Neural crest cell (in vitro differentiated cells): ENCODE results near the gene TICRR. TPM values are rescaled to one million over a fixed set of nuclear protein-coding genes. Genes with fewer than 3 reads are reported as not detected.

Source experiments
- DNase-seq: peaks from one replicate; pipeline ENCODE4 v3.0.0; 2021; ENCODE audit warnings: low read depth, mixed read lengths, low spot score
- H3K27ac Mint-ChIP-seq: one replicate; pipeline ENCODE4 v1.8.0; 2021; ENCODE audit warnings: mild to moderate bottlenecking, mixed read lengths; ENCODE audit not compliant: unreplicated experiment
- H3K27me3 Mint-ChIP-seq: 2 replicates; pipeline ENCODE4 v1.8.0; 2021; ENCODE audit warnings: low read depth, mild to moderate bottlenecking, mixed read lengths
- H3K36me3 Mint-ChIP-seq: 2 replicates; pipeline ENCODE4 v1.8.0; 2021; ENCODE audit warnings: low read depth, mild to moderate bottlenecking, mixed read lengths
- H3K4me1 Mint-ChIP-seq: 2 replicates; pipeline ENCODE4 v1.8.0; 2021; ENCODE audit warnings: mixed read lengths
- H3K4me3 Mint-ChIP-seq: one replicate; pipeline ENCODE4 v1.8.0; 2021; ENCODE audit warnings: mild to moderate bottlenecking, mixed read lengths
- H3K9me3 Mint-ChIP-seq: 2 replicates; pipeline ENCODE4 v1.8.0; 2021; ENCODE audit warnings: mixed read lengths
- total RNA-seq: library from RNA; stranded (reverse); gene quantifications from 2 replicates; pipeline ENCODE4 v1.2.1, GENCODE V29; 2021
- TF ChIP-seq, protein P1 (sequence below): fragments of 200-600 bp; sonication (generic); conservative IDR thresholded peaks from 2 replicates; pipeline ENCODE4 v1.5.0; 2021; ENCODE audit warnings: antibody characterized with exemption, mild to moderate bottlenecking

The TICRR gene
- total RNA-seq, 1 donor from 2014 or later: 43.0 TPM

DNA sequence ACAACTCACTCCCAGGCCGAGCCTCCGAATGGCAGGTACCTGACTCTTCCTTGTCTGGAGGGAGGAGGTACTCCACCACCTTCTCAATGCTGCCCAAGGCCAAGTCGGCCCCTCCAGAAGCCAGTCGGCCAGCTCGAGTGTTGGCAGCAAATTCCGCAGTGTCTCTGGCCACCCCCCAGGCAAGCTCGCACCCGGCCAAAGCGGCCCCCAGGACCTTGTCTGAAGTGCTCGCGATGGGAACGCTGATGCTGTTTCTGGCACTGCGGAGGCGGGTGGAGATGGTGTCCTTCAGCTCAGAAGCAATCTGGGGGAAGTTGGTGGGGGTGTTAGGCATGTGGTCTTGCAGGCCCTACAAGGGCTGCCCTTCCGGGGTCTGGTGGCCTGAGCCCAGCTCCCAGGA lies 94.7 kb downstream of the TICRR start:
- Mint-ChIP-seq H3K27ac (no peak overlapping the region), H3K4me3 (no peak overlapping the region), H3K4me1 (peaks cover 2% of the 10 kb centered on the region), H3K27me3 (no peaks in the 10 kb centered on the region), H3K9me3 (no peaks in the 10 kb centered on the region), H3K36me3 (no peaks in the 10 kb centered on the region)
- DNase-seq: no peak
- TF ChIP-seq, protein P1, sequence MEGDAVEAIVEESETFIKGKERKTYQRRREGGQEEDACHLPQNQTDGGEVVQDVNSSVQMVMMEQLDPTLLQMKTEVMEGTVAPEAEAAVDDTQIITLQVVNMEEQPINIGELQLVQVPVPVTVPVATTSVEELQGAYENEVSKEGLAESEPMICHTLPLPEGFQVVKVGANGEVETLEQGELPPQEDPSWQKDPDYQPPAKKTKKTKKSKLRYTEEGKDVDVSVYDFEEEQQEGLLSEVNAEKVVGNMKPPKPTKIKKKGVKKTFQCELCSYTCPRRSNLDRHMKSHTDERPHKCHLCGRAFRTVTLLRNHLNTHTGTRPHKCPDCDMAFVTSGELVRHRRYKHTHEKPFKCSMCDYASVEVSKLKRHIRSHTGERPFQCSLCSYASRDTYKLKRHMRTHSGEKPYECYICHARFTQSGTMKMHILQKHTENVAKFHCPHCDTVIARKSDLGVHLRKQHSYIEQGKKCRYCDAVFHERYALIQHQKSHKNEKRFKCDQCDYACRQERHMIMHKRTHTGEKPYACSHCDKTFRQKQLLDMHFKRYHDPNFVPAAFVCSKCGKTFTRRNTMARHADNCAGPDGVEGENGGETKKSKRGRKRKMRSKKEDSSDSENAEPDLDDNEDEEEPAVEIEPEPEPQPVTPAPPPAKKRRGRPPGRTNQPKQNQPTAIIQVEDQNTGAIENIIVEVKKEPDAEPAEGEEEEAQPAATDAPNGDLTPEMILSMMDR: no peak

GRCh38 chr15:89670971-89671560 lies 95.8 kb downstream of the TICRR start:
- Mint-ChIP-seq H3K9me3 (no peaks in the 10 kb centered on the region), H3K4me1 (no peaks in the 10 kb centered on the region), H3K27me3 (no peaks in the 10 kb centered on the region), H3K27ac (no peak overlapping the region), H3K4me3 (no peak overlapping the region), H3K36me3 (no peaks in the 10 kb centered on the region)
- TF ChIP-seq, protein P1: no peak
- DNase-seq: no peak

DNA sequence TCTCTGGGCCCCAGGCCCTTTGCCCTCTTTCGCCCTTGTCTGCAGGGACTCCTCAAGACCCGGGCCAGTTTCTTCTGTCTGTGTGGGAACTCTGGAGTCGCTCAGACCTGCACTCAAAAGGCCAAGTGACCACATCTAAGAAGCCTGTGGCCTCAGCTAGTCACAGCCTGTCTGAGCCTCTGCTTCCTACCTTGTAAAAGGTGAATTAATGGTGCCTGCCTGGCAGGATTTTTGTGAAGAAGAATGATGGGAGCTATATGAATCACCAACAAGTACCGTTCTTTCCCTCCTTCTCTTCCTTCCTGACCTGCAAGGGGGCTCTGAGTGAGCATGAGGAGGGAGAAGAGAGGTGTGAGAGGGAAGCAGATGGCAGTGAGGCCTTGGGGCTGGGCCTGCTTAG lies 96.4 kb downstream of the TICRR start:
- no peak overlapping the region for H3K4me3 Mint-ChIP-seq
- no peaks in the 10 kb centered on the region for H3K36me3 Mint-ChIP-seq
- no peaks in the 10 kb centered on the region for H3K27me3 Mint-ChIP-seq
- H3K4me1 Mint-ChIP-seq: no peaks in the 10 kb centered on the region
- no peaks in the 10 kb centered on the region for H3K9me3 Mint-ChIP-seq
- TF ChIP-seq, protein P1: no peak
- H3K27ac Mint-ChIP-seq: no peak overlapping the region
- no peak for DNase-seq

DNA sequence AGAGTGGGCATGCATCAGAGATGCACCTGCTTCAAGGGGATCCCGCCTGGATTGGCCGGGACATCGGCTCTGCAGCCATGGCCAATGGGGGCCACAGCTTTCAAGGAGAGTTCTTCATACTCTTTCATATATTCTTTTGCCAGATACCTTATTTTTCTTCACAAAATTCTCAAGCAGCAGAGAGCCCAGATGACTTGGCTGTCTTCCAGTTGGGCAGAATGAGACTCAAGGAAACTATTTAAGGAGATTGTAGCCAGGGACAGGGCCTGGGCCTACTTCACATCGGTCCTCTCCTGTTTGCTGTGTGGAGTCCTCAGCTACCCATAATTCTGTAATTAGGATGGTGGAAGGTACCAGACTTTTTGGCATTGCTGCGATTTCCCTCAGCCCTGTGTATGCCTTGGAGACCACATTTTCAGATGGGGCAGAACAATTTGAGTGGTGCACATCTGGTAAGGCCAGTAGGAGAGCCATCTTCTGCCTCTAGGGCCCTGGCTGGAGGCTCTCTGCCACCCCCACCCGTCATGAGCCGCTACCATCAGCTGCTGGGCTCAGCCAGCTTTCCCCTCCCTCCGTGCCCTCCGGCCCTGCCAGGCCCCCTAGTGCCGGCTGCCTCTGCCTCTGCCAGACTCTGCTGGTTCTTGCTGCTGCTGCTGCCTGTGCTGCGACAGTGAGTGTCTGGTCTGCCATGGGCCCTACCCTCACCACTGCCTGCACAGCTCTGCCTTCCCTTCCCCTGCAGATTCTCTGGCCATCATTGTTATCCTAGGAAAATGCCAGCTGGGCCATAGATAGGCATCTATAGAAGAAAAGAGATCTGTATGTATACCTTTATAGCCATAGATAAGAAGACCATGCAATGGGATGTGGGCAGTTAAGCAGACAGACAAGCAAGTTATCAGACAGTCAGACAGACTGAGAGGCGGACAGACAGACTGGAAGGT lies 97.2 kb downstream of the TICRR start:
- Mint-ChIP-seq H3K9me3 (no peaks in the 10 kb centered on the region), H3K4me1 (no peaks in the 10 kb centered on the region), H3K4me3 (no peak overlapping the region), H3K27me3 (no peaks in the 10 kb centered on the region), H3K27ac (no peak overlapping the region), H3K36me3 (no peaks in the 10 kb centered on the region)
- TF ChIP-seq, protein P1: no peak
- DNase-seq: no peak

- DNase-seq: peak; percentile 44
- Mint-ChIP-seq H3K4me1 (no peaks in the 10 kb centered on the region), H3K9me3 (no peaks in the 10 kb centered on the region), H3K27me3 (no peaks in the 10 kb centered on the region), H3K4me3 (no peak overlapping the region), H3K36me3 (no peaks in the 10 kb centered on the region), H3K27ac (no peak overlapping the region)
- TF ChIP-seq, protein P1: peak; percentile 68
These were observed 97.9 kb downstream of the TICRR start for GRCh38 chr15:89673165-89673512.
